Measurements from ENCODE around the gene TMEM140.

The TMEM140 gene

DNA sequence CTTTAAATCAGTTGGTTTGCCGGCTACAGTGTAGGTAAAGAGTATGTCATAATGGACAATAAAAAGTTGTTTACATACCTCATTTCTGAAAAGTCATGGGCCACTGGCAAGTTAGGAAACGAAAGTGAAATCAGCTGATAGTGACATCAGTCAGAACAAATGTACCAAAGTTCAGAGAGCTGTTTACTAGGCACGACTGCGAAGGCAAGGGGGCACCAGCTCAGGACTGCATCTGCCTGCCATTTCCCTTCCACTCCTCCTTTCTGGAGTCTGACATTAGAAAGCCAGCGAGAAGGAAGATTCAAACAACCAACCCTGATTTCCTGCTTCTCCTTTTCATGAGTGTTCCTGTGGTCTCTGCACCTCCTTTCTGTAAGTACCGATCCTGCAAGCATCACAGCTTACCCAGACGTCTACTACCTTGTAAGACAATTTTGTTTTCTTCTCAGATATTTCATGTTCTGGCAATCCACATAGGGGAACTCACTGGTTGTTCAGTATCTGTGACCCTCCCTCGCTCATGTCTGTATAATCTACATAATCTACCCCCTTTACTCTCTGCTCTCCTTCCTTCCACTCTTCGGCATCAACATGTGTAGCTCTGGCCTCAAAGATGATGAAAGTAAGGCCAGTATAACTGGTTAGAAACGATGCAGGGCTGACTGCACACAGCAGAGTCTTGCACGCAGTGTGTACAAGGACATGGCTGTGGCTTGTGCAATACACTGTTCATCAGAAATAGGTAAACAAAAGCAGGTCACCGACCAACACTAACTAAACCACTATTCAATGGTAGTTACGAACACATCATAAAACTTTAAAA is at the start of gene TMEM140:
Gene TMEM140, plus strand, starts transcription at position 174 of the 823 bp plus-strand sequence. CDS start 16,370 bp downstream, outside the sequence.
- ATAC-seq, result peak; percentile 65
- TF ChIP-seq, protein P1, sequence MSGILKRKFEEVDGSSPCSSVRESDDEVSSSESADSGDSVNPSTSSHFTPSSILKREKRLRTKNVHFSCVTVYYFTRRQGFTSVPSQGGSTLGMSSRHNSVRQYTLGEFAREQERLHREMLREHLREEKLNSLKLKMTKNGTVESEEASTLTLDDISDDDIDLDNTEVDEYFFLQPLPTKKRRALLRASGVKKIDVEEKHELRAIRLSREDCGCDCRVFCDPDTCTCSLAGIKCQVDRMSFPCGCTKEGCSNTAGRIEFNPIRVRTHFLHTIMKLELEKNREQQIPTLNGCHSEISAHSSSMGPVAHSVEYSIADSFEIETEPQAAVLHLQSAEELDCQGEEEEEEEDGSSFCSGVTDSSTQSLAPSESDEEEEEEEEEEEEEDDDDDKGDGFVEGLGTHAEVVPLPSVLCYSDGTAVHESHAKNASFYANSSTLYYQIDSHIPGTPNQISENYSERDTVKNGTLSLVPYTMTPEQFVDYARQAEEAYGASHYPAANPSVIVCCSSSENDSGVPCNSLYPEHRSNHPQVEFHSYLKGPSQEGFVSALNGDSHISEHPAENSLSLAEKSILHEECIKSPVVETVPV (CRISPR knock-in tag; IDR thresholded peaks at IDR 0.05), result no peak
- TF ChIP-seq ZNF565 (CRISPR knock-in tag; conservative IDR thresholded peaks at IDR 0.05; ENCODE audit: low read depth) (no peak), PPARA (CRISPR knock-in tag; IDR thresholded peaks at IDR 0.05; ENCODE audit: borderline replicate concordance) (no peak), OSR1 (CRISPR knock-in tag; IDR thresholded peaks at IDR 0.05) (no peak), TOX (CRISPR knock-in tag; IDR thresholded peaks at IDR 0.05; ENCODE audit: borderline replicate concordance) (no peak), ZFP3 (CRISPR knock-in tag; IDR thresholded peaks at IDR 0.05) (no peak), ISL1 (CRISPR knock-in tag; IDR thresholded peaks at IDR 0.05) (no peak), ARNTL (CRISPR knock-in tag; IDR thresholded peaks at IDR 0.05; ENCODE audit: borderline replicate concordance, low read depth) (no peak), BACH2 (CRISPR knock-in tag; IDR thresholded peaks at IDR 0.05; ENCODE audit: borderline replicate concordance) (no peak), ZC3H10 (CRISPR knock-in tag; IDR thresholded peaks at IDR 0.05) (no peak), GLIS3 (CRISPR knock-in tag; IDR thresholded peaks at IDR 0.05) (no peak), TCF4 (CRISPR knock-in tag; IDR thresholded peaks at IDR 0.05; ENCODE audit: borderline replicate concordance) (no peak), ESRRG (CRISPR knock-in tag; IDR thresholded peaks at IDR 0.05) (no peak), SNAI2 (CRISPR knock-in tag; IDR thresholded peaks at IDR 0.05) (no peak), CSDC2 (CRISPR knock-in tag; IDR thresholded peaks at IDR 0.05) (no peak), ZNF70 (CRISPR knock-in tag; IDR thresholded peaks at IDR 0.05) (no peak), RARB (CRISPR knock-in tag; IDR thresholded peaks at IDR 0.05) (no peak)
- TF ChIP-seq, protein P2, sequence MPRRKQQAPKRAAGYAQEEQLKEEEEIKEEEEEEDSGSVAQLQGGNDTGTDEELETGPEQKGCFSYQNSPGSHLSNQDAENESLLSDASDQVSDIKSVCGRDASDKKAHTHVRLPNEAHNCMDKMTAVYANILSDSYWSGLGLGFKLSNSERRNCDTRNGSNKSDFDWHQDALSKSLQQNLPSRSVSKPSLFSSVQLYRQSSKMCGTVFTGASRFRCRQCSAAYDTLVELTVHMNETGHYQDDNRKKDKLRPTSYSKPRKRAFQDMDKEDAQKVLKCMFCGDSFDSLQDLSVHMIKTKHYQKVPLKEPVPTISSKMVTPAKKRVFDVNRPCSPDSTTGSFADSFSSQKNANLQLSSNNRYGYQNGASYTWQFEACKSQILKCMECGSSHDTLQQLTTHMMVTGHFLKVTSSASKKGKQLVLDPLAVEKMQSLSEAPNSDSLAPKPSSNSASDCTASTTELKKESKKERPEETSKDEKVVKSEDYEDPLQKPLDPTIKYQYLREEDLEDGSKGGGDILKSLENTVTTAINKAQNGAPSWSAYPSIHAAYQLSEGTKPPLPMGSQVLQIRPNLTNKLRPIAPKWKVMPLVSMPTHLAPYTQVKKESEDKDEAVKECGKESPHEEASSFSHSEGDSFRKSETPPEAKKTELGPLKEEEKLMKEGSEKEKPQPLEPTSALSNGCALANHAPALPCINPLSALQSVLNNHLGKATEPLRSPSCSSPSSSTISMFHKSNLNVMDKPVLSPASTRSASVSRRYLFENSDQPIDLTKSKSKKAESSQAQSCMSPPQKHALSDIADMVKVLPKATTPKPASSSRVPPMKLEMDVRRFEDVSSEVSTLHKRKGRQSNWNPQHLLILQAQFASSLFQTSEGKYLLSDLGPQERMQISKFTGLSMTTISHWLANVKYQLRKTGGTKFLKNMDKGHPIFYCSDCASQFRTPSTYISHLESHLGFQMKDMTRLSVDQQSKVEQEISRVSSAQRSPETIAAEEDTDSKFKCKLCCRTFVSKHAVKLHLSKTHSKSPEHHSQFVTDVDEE (CRISPR knock-in tag; IDR thresholded peaks at IDR 0.05), result no peak
- TF ChIP-seq, protein P3, sequence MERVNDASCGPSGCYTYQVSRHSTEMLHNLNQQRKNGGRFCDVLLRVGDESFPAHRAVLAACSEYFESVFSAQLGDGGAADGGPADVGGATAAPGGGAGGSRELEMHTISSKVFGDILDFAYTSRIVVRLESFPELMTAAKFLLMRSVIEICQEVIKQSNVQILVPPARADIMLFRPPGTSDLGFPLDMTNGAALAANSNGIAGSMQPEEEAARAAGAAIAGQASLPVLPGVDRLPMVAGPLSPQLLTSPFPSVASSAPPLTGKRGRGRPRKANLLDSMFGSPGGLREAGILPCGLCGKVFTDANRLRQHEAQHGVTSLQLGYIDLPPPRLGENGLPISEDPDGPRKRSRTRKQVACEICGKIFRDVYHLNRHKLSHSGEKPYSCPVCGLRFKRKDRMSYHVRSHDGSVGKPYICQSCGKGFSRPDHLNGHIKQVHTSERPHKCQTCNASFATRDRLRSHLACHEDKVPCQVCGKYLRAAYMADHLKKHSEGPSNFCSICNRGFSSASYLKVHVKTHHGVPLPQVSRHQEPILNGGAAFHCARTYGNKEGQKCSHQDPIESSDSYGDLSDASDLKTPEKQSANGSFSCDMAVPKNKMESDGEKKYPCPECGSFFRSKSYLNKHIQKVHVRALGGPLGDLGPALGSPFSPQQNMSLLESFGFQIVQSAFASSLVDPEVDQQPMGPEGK (CRISPR knock-in tag; IDR thresholded peaks at IDR 0.05; ENCODE audit: borderline replicate concordance), result no peak
- TF ChIP-seq, protein P4, sequence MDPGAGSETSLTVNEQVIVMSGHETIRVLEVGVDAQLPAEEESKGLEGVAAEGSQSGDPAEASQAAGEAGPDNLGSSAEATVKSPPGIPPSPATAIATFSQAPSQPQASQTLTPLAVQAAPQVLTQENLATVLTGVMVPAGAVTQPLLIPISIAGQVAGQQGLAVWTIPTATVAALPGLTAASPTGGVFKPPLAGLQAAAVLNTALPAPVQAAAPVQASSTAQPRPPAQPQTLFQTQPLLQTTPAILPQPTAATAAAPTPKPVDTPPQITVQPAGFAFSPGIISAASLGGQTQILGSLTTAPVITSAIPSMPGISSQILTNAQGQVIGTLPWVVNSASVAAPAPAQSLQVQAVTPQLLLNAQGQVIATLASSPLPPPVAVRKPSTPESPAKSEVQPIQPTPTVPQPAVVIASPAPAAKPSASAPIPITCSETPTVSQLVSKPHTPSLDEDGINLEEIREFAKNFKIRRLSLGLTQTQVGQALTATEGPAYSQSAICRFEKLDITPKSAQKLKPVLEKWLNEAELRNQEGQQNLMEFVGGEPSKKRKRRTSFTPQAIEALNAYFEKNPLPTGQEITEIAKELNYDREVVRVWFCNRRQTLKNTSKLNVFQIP (CRISPR knock-in tag; IDR thresholded peaks at IDR 0.05; ENCODE audit: borderline replicate concordance, low read depth), result no peak

DNA sequence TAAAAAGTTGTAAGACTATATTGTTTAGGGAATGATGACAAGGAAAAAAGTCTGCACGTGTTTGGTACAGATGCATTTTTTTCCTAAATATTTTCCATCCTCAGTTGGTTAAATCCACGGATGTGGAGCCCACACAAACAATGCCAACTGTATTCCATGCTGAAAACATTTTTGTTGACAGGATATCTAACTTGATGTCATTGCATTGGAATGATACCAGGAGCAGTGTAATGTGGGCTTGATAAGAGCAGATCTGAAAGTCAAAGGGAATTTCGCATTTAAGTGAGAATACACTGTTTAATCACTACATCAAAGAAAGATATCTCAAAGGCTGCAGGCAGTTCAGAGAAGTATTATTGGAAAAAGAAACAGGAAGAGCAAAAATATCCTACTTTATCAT is 49.5 kb upstream of the TMEM140 start:
- no peak for ATAC-seq
- TF ChIP-seq TOX (CRISPR knock-in tag; IDR thresholded peaks at IDR 0.05; ENCODE audit: borderline replicate concordance) (no peak), TCF4 (CRISPR knock-in tag; IDR thresholded peaks at IDR 0.05; ENCODE audit: borderline replicate concordance) (no peak), ZNF70 (CRISPR knock-in tag; IDR thresholded peaks at IDR 0.05) (no peak), ZC3H10 (CRISPR knock-in tag; IDR thresholded peaks at IDR 0.05) (no peak), ARNTL (CRISPR knock-in tag; IDR thresholded peaks at IDR 0.05; ENCODE audit: borderline replicate concordance, low read depth) (no peak), ZNF565 (CRISPR knock-in tag; conservative IDR thresholded peaks at IDR 0.05; ENCODE audit: low read depth) (no peak), ZFP30 (CRISPR knock-in tag; IDR thresholded peaks at IDR 0.05) (no peak), ZNF8 (CRISPR knock-in tag; IDR thresholded peaks at IDR 0.05) (no peak), ISL1 (CRISPR knock-in tag; IDR thresholded peaks at IDR 0.05) (no peak), BACH2 (CRISPR knock-in tag; IDR thresholded peaks at IDR 0.05; ENCODE audit: borderline replicate concordance) (no peak), PPARA (CRISPR knock-in tag; IDR thresholded peaks at IDR 0.05; ENCODE audit: borderline replicate concordance) (no peak), RARB (CRISPR knock-in tag; IDR thresholded peaks at IDR 0.05) (no peak), GLIS3 (CRISPR knock-in tag; IDR thresholded peaks at IDR 0.05) (no peak)
- TF ChIP-seq, protein P1 (CRISPR knock-in tag; IDR thresholded peaks at IDR 0.05), result no peak
- TF ChIP-seq, protein P4 (CRISPR knock-in tag; IDR thresholded peaks at IDR 0.05; ENCODE audit: borderline replicate concordance, low read depth), result no peak
- TF ChIP-seq, protein P3 (CRISPR knock-in tag; IDR thresholded peaks at IDR 0.05; ENCODE audit: borderline replicate concordance), result no peak
- TF ChIP-seq, protein P5, sequence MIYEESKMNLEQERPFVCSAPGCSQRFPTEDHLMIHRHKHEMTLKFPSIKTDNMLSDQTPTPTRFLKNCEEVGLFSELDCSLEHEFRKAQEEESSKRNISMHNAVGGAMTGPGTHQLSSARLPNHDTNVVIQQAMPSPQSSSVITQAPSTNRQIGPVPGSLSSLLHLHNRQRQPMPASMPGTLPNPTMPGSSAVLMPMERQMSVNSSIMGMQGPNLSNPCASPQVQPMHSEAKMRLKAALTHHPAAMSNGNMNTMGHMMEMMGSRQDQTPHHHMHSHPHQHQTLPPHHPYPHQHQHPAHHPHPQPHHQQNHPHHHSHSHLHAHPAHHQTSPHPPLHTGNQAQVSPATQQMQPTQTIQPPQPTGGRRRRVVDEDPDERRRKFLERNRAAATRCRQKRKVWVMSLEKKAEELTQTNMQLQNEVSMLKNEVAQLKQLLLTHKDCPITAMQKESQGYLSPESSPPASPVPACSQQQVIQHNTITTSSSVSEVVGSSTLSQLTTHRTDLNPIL (CRISPR knock-in tag; IDR thresholded peaks at IDR 0.05; ENCODE audit: low read depth), result no peak
